Astrocyte (in vitro differentiated cells and primary cell): Measurements from ENCODE around the gene VWA5B2.

Source experiments
- CTCF ChIP-seq: IDR thresholded peaks from 2 replicates; pipeline ENCODE4 v1.5.1; 2011; ENCODE audit warnings: low read depth, mild to moderate bottlenecking, inconsistent platforms, low read length, moderate library complexity; ENCODE audit not compliant: insufficient read depth
- EZH2 ChIP-seq: IDR thresholded peaks from 2 replicates; pipeline ENCODE4 v1.6.1; 2012; ENCODE audit warnings: mild to moderate bottlenecking, low read length, inconsistent platforms; ENCODE audit not compliant: insufficient read depth

DNA sequence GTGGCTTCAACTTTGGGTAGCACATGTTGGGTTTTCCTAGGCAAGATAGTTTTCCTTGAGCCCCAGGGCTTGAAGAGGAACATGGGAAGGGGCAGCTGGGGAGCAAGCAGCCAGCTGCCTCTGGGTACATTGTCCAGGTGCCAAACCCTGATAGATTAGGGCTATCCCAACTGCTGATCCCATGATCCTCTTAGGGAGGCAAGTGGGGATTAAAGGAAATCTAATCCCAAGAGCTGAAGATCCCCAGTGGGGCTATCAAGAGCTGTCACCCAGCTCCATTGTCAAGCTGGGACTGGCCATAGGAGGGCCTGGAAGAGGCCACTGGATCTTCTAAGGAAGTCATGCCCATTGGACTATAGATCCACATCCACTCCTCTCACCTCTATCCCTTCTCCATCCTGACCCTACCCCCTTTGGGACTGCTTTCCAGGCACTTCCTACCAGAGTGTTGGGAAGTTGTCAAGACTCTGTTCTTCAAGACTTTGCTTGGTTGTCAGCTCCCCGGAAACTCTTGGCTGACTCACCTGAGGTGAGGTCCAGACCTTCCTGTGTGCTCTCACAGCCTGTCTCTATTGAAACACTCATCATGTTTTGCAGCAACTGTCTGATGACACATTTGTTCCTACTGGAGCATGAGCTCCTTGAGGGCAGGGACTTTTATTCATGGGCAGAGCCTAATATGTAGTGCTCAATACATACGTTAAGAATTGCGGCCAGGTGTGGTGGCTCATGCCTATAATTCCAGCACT lies 26.1 kb downstream of the VWA5B2 start:
- TF ChIP-seq CTCF (no peak), EZH2 (no peak)
